GM18951 (cell line): ENCODE results near the gene SMAP1.
A peak's percentile ranks its signal among the peaks of the same experiment; 100 is the strongest.

Experiments used
- POLR2A ChIP-seq: IDR thresholded peaks from 4 replicates; pipeline ENCODE4 v1.6.1; 2011; ENCODE audit warnings: mild to moderate bottlenecking; ENCODE audit not compliant: insufficient read length, insufficient read depth; ENCODE audit errors: extremely low read depth
- in situ Hi-C: fragments of 300-500 bp; cut with MboI; formaldehyde crosslinking; loops from one replicate; pipeline ENCODE4 v1.12.0; 2022; ENCODE audit warnings: low sequenced_read_pairs, mixed read lengths, inconsistent platforms; ENCODE audit not compliant: unreplicated experiment

SMAP1 gene

GRCh38 chr6:70667711-70668498, at the start of gene SMAP1:
Gene SMAP1, plus strand, starts transcription at chr6:70667883. Its CDS starts 141 bp downstream, at chr6:70668024.
- in situ Hi-C loops = no loop called here
- peak; percentile 86 for TF ChIP-seq POLR2A

DNA sequence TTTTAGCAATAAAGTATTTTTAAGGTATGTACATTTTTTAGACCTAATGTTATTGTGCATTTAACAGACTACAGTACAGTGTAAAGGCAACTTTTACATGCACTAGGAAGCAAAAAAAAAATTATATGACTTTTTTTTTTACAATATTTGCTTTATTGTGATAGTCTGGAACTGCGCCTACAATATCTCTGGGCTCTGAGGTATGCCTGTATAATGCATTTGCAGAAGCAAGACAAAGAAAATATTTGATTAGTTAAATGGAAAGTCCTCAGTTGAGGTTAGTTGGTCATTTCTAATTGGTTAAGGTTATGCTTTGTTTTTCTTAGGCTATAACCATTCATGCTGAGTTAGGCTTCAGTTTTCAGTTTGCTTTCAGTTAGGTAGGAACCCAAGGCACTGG, 46.9 kb upstream of the SMAP1 start:
- in situ Hi-C loops = no loop called here
- TF ChIP-seq POLR2A = no peak

DNA sequence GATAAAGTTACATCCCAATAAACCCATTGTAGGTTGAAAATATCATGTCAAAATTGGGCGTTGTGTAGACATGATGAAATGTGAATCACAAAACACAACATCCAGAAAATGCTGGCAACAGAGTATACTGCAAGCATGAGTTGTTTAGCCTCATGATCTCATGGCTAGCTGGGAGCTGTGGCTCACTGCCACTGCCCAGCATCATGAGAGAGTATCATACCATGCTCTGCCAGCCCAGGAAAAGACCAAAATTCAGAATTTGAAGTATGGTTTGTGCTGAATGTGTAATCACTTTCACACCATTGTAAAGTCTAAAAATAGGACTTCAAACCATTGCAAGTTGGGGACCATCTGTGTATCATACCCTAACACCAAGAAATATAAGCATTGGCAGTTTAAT, 45.2 kb upstream of the SMAP1 start:
- TF ChIP-seq POLR2A = no peak
- in situ Hi-C loops = no loop called here

DNA sequence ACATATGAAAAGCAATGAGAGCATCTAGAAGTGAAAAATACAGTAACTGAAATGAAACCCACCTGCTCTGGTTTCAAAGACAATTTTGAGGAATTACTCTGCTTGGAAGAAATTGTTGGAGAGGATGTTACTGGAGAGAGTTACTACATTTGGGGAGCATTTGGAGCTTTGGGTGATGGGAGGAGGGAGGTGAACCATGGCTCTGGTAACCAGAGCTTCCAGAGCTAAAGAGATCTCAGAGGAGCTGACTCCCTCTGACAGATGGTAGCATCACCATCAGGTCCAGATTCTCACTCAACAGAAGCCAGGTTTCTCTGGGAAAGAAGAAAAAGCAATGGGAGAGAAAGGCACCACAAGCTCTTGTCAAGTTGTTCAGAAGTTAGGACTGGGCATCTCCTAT, 42.2 kb upstream of the SMAP1 start:
- in situ Hi-C loops = no loop called here
- TF ChIP-seq POLR2A = no peak

- TF ChIP-seq POLR2A = no peak
- in situ Hi-C loops = no loop called here
Measured at GRCh38 chr6:70627500-70628254, 40.0 kb upstream of the SMAP1 start.

- TF ChIP-seq POLR2A = no peak
- in situ Hi-C loops = no loop called here
Measured at GRCh38 chr6:70629929-70630328, 37.8 kb upstream of the SMAP1 start.

DNA sequence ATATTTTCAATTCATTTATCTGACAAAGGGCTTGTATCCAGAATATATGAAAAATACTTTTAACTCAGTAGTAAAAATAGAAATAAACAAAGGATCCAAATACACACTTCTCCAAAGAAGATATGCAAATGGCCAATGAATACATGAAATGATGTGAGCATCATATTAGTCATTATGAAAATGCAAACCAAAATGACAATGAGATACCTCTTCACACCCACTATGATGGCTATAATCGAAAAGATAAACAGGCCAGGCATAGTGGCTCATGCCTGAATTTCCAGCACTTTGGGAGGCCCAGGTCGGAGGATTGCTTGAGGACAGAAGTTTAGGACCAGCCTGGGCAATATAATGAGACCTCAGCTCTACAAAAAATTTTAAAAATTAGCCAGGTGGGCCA, 33.8 kb upstream of the SMAP1 start:
- in situ Hi-C loops = no loop called here
- TF ChIP-seq POLR2A = no peak

DNA sequence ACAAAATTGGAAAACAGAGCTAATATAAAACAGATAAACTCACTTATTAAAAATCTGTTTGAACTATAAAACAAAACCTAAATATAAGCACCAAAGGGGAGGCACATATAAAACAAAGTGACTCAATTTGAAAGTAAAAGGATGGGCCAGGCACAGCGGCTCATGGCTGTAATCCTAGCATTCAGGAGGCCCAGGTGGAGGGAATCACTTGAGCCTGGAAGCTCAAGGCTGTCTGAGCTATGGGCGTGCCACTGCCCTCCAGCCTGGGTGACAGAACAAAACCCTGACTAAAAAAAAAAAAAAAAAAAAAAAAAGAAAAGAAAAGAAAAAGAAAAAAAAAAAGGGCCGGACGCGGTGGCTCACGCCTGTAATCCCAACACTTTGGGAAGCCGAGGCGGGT, 31.1 kb upstream of the SMAP1 start:
- in situ Hi-C loops = no loop called here
- no peak for TF ChIP-seq POLR2A

GRCh38 chr6:70638468-70638867, 29.2 kb upstream of the SMAP1 start:
- TF ChIP-seq POLR2A = no peak
- in situ Hi-C loops = no loop called here

- TF ChIP-seq POLR2A = no peak
- in situ Hi-C loops = no loop called here
Measured at GRCh38 chr6:70651326-70651905, 16.3 kb upstream of the SMAP1 start.

DNA sequence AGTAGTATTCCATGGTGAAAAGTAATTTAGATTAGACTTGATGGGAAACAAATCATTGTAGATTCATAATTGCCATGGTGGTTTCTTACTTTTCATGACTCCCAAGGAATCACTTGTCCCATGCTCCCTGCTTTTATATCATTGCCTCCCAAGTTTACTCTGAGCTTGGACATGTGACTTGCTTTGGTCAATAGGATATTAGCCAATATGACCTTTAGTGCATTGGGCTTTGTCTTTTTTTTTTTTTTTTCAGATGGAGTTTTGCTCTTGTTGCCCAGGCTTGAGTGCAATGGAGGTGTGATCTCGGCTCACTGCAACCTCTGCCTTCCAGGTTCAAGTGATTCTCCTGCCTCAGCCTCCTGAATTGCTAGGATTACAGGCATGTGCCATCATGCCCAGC, 15.5 kb upstream of the SMAP1 start:
- in situ Hi-C loops = no loop called here
- no peak for TF ChIP-seq POLR2A

- no peak for TF ChIP-seq POLR2A
- in situ Hi-C loops = no loop called here
Measured at GRCh38 chr6:70657706-70658105, 10.0 kb upstream of the SMAP1 start.

DNA sequence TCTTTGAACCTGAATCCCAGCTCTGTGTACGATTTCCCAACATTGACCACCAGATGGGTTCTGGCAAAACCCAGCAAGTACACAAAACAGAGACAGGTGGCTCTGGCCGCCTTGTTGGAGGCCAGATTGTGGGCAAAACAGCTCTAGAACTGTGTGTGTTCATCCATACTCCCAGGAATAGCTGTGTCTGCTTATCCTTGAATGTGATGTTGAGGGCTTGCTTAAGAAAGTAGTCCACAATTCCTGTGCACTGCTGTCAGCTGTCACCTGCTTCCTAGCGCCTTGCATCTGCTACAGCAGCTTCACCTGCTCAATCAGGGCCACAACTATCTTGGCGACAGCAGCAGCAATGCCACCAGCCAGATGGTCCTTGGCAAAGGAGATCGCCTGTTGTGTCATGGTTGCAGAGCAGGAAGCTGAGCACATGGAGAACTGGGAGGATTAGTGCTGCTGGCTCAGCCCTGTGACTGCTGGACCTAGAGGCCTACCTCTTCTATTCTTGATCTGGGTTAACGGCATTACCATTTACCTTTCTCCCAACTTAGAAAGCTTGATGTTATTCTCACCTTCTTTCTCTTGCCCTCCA, 3.7 kb upstream of the SMAP1 start:
- in situ Hi-C loops = no loop called here
- TF ChIP-seq POLR2A = no peak
